ACHN (cell line): Measurements from ENCODE around the gene SHLD2.
"Not testable (repeated sequence)": the region's sequence is repeated elsewhere in the genome, so short reads cannot be mapped to it uniquely, and the experiment has no call there.

Experiments used
- DNase-seq: peaks from one replicate; pipeline ENCODE4 v3.0.0-alpha.2; 2015
- in situ Hi-C: cut with HindIII; loops from 2 replicates; pipeline ENCODE4 v1.10.0; 2017; ENCODE audit warnings: low sequenced_read_pairs, low pct_ligation_motif_present, low pct_unique_long_range_greater_than_20kb

The SHLD2 gene

GRCh38 chr10:87184421-87184820 lies 89.4 kb downstream of the SHLD2 start:
- DNase-seq, in situ Hi-C loops: not testable (repeated sequence)

- in situ Hi-C loops, DNase-seq: not testable (repeated sequence)
These were observed 91.0 kb downstream of the SHLD2 start for GRCh38 chr10:87186016-87186415.

- in situ Hi-C loops, DNase-seq: not testable (repeated sequence)
These were observed 92.6 kb downstream of the SHLD2 start for GRCh38 chr10:87187573-87187972.

- in situ Hi-C loops, DNase-seq: not testable (repeated sequence)
These were observed 96.8 kb downstream of the SHLD2 start for GRCh38 chr10:87191841-87192240.

- in situ Hi-C loops, result not testable (repeated sequence)
- peak; percentile 92 for DNase-seq
These were observed 105.9 kb downstream of the SHLD2 start for GRCh38 chr10:87200924-87201323.

- in situ Hi-C loops, result not testable (repeated sequence)
These were observed 109.8 kb downstream of the SHLD2 start for GRCh38 chr10:87204801-87205200.

GRCh38 chr10:87206922-87207321 lies 111.9 kb downstream of the SHLD2 start:
- DNase-seq, in situ Hi-C loops: not testable (repeated sequence)

More at GRCh38 chr10:87204801-87205200, 109.8 kb downstream of the SHLD2 start:
- DNase-seq, result not testable (repeated sequence)

GRCh38 chr10:87210309-87210708 lies 115.3 kb downstream of the SHLD2 start:
- DNase-seq, in situ Hi-C loops: not testable (repeated sequence)

- DNase-seq, result peak; percentile 29
- in situ Hi-C loops, result not testable (repeated sequence)
These were observed 116.8 kb downstream of the SHLD2 start for GRCh38 chr10:87211848-87212247.

GRCh38 chr10:87213150-87213765 lies 118.3 kb downstream of the SHLD2 start:
- DNase-seq, in situ Hi-C loops: not testable (repeated sequence)

- in situ Hi-C loops, result not testable (repeated sequence)
These were observed 118.8 kb downstream of the SHLD2 start for GRCh38 chr10:87213806-87214205.

GRCh38 chr10:87216120-87216519 lies 121.1 kb downstream of the SHLD2 start:
- in situ Hi-C loops, result not testable (repeated sequence)

More at GRCh38 chr10:87213806-87214205, 118.8 kb downstream of the SHLD2 start:
- not testable (repeated sequence) for DNase-seq

GRCh38 chr10:87219370-87219769 lies 124.4 kb downstream of the SHLD2 start:
- DNase-seq, in situ Hi-C loops: not testable (repeated sequence)

More at GRCh38 chr10:87216120-87216519, 121.1 kb downstream of the SHLD2 start:
- DNase-seq, result not testable (repeated sequence)

GRCh38 chr10:87222789-87223188 lies 127.8 kb downstream of the SHLD2 start:
- DNase-seq, in situ Hi-C loops: not testable (repeated sequence)

GRCh38 chr10:87225148-87225547 lies 130.1 kb downstream of the SHLD2 start, which contains the start of gene NUTM2A:
NUTM2A (plus strand) TSS chr10:87225448; CDS start chr10:87225831, 383 bp downstream.
- DNase-seq, in situ Hi-C loops: not testable (repeated sequence)

GRCh38 chr10:87228247-87228646 lies 133.2 kb downstream of the SHLD2 start:
- in situ Hi-C loops, DNase-seq: not testable (repeated sequence)

GRCh38 chr10:87229211-87229610 lies 134.2 kb downstream of the SHLD2 start:
- in situ Hi-C loops, result not testable (repeated sequence)

GRCh38 chr10:87234854-87235253 lies 139.8 kb downstream of the SHLD2 start:
- in situ Hi-C loops, DNase-seq: not testable (repeated sequence)

More at GRCh38 chr10:87229211-87229610, 134.2 kb downstream of the SHLD2 start:
- DNase-seq, result not testable (repeated sequence)

- DNase-seq, in situ Hi-C loops: not testable (repeated sequence)
These were observed 142.2 kb downstream of the SHLD2 start for GRCh38 chr10:87237244-87237643.

- in situ Hi-C loops, DNase-seq: not testable (repeated sequence)
These were observed 144.4 kb downstream of the SHLD2 start for GRCh38 chr10:87239346-87239808.
